GM23248 (cell line): ENCODE results near the gene STT3B.

Experiments used
- EZH2 ChIP-seq: fragments of 200-600 bp; sonication (generic); IDR thresholded peaks from 2 replicates; pipeline ENCODE4 v1.6.1; 2018; ENCODE audit warnings: antibody characterized with exemption, mild to moderate bottlenecking; ENCODE audit not compliant: insufficient read depth, poor library complexity, severe bottlenecking
- EZH2phosphoT487 ChIP-seq: fragments of 200-600 bp; sonication (generic); IDR thresholded peaks from 2 replicates; pipeline ENCODE4 v1.6.1; 2018; ENCODE audit warnings: antibody characterized with exemption, moderate library complexity, mild to moderate bottlenecking, low read depth; ENCODE audit not compliant: insufficient read depth

DNA sequence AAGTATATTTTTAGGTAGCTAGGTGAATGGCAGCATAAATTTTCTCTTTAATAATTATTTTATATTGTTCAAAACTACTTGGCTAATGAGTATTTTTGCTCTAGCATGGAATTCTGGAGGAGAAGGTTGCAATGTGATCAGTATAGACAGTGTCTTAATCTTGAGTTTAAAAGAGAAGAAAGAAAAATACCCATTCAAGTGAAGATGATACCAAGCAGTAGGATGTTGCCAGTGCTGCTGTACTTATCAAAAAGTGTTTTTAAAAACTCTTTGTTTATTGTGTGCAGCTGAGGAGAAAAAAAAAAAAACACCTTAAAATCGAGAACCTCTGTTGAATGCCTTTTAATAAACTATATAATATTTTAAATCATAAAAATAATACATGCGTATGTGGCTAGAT is 47.9 kb downstream of the STT3B start:
- TF ChIP-seq EZH2, result no peak
- TF ChIP-seq EZH2phosphoT487, result no peak
